LNCaP clone FGC (cell line): Measurements from ENCODE around the gene KLHL2.

Experiments
- DNase-seq: peaks from one replicate; pipeline ENCODE4 v3.0.0-alpha.2; 2011; ENCODE audit warnings: low read depth
- H3K4me3 ChIP-seq: 2 replicates; pipeline ENCODE4 v1.5.1; 2011; ENCODE audit warnings: mild to moderate bottlenecking, low read depth, low read length, control low read depth
- CTCF ChIP-seq: IDR thresholded peaks from 2 replicates; pipeline ENCODE4 v1.5.1; 2012; ENCODE audit warnings: mild to moderate bottlenecking; ENCODE audit not compliant: control insufficient read depth, insufficient read depth; ENCODE audit errors: extremely low read depth

The KLHL2 gene

GRCh38 chr4:165192500-165192898 is 14.9 kb upstream of the KLHL2 start:
- no peak for TF ChIP-seq CTCF
- no peak overlapping the region for H3K4me3 ChIP-seq
- DNase-seq = no peak

- no peak for TF ChIP-seq CTCF
Observed at GRCh38 chr4:165192956-165193355, 14.4 kb upstream of the KLHL2 start.

GRCh38 chr4:165194368-165194767 is 13.0 kb upstream of the KLHL2 start:
- no peak for DNase-seq
- TF ChIP-seq CTCF = no peak
- no peak overlapping the region for H3K4me3 ChIP-seq

More at GRCh38 chr4:165192956-165193355, 14.4 kb upstream of the KLHL2 start:
- no peak overlapping the region for H3K4me3 ChIP-seq
- no peak for DNase-seq

GRCh38 chr4:165198329-165198728 is 9.0 kb upstream of the KLHL2 start:
- TF ChIP-seq CTCF = no peak
- DNase-seq = no peak
- no peak overlapping the region for H3K4me3 ChIP-seq

GRCh38 chr4:165199286-165199685 is 8.1 kb upstream of the KLHL2 start:
- no peak overlapping the region for H3K4me3 ChIP-seq
- TF ChIP-seq CTCF = no peak
- DNase-seq = no peak

GRCh38 chr4:165199722-165200121 is 7.6 kb upstream of the KLHL2 start:
- DNase-seq = no peak
- TF ChIP-seq CTCF = no peak
- no peak overlapping the region for H3K4me3 ChIP-seq

- H3K4me3 ChIP-seq = no peak overlapping the region
- DNase-seq = no peak
- TF ChIP-seq CTCF = no peak
Observed at GRCh38 chr4:165201806-165202205, 5.6 kb upstream of the KLHL2 start.
